ENCODE data around the gene BLVRB. TPM values are rescaled to one million over a fixed set of nuclear protein-coding genes. Genes with fewer than 3 reads are reported as not detected.
A peak's percentile ranks its signal among the peaks of the same experiment; 100 is the strongest.
"Not testable (repeated sequence)": the region's sequence is repeated elsewhere in the genome, so short reads cannot be mapped to it uniquely, and the experiment has no call there.

BLVRB gene
- total RNA-seq, 2 donors from 2014 or later = 27.1 to 55.5 TPM

GRCh38 chr19:40500678-40501530 lies 35.4 kb upstream of the BLVRB start:
- H3K4me1 Mint-ChIP-seq = peaks cover 19% of the 10 kb centered on the region
- H3K36me3 Mint-ChIP-seq (ENCODE audit: low read depth); H3K27ac Mint-ChIP-seq; H3K4me3 Mint-ChIP-seq; ATAC-seq (replicated peaks); H3K9me3 Mint-ChIP-seq: not testable (repeated sequence)
- peaks cover 27% of the 10 kb centered on the region for H3K27me3 Mint-ChIP-seq

DNA sequence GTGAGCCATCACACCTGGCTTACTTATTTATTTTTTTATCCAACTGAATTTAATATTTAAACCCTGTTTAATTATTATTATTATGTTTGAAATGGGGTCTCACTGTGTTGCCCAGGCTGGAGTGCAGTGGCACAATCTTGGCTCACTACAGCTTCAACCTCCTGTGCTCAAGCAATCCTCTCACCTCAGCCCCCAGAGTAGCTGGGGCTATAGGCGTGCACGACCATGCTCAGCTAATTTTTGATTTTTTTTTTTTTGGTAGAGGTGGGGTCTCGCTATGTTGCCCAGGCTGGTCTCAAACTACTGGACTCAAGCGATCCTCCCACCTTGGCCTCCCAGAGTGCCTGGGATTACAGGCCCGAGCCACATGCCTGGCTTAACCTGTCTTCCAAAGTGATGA lies 33.8 kb upstream of the BLVRB start:
- Mint-ChIP-seq H3K4me1 (peaks cover 15% of the 10 kb centered on the region), H3K36me3 (ENCODE audit: low read depth) (no peaks in the 10 kb centered on the region), H3K9me3 (no peaks in the 10 kb centered on the region), H3K4me3 (no peak overlapping the region), H3K27me3 (peaks cover 35% of the 10 kb centered on the region), H3K27ac (no peak overlapping the region)
- ATAC-seq (replicated peaks) = no peak

- ATAC-seq (replicated peaks) = no peak
- no peaks in the 10 kb centered on the region for H3K36me3 Mint-ChIP-seq (ENCODE audit: low read depth)
- H3K4me3 Mint-ChIP-seq = no peak overlapping the region
- H3K4me1 Mint-ChIP-seq = peaks cover 8% of the 10 kb centered on the region
- peaks cover 34% of the 10 kb centered on the region for H3K27me3 Mint-ChIP-seq
- no peaks in the 10 kb centered on the region for H3K9me3 Mint-ChIP-seq
- H3K27ac Mint-ChIP-seq = no peak overlapping the region
Measured at GRCh38 chr19:40497214-40497613, 31.7 kb upstream of the BLVRB start.

DNA sequence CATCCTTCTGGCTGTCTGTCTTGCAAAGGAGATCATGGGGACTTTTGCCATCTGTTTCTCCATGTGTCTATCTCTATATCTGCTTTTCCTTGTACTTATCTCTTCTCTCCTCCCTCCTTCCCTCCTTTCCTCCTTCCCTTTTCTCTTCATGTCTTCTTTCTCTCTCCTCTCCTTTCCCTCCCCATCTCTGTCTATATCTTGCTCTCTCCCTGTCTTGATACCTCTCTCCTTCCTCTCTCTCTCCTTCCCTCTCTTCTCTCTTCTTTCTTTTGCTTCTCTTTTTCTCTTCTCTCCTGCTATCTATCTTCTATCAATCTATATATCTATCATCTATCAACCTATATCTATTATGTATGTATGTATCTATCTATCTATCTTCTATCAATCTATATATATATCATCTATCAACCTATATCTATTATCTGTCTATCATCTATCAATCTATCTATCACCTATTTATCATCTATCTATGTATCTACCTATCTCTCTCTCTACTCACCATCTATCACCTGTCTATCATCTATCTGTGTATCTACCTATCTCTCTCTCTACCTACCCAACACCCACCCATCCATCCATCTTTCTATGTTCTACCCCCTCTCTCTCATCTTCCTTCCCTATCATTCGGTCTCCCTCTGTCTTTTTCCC lies 28.8 kb upstream of the BLVRB start:
- Mint-ChIP-seq H3K27ac (peak overlapping the region; percentile 18), H3K36me3 (ENCODE audit: low read depth) (no peaks in the 10 kb centered on the region), H3K9me3 (no peaks in the 10 kb centered on the region), H3K4me1 (peaks cover 8% of the 10 kb centered on the region), H3K4me3 (no peak overlapping the region), H3K27me3 (peaks cover 25% of the 10 kb centered on the region)
- ATAC-seq (replicated peaks) = no peak

GRCh38 chr19:40493778-40494177 lies 28.2 kb upstream of the BLVRB start:
- Mint-ChIP-seq H3K9me3 (no peaks in the 10 kb centered on the region), H3K4me1 (peaks cover 8% of the 10 kb centered on the region), H3K27ac (peak overlapping the region; percentile 18), H3K36me3 (ENCODE audit: low read depth) (no peaks in the 10 kb centered on the region), H3K4me3 (no peak overlapping the region), H3K27me3 (peaks cover 25% of the 10 kb centered on the region)
- ATAC-seq (replicated peaks) = no peak

GRCh38 chr19:40492274-40492673 lies 26.7 kb upstream of the BLVRB start:
- peaks cover 24% of the 10 kb centered on the region for H3K27me3 Mint-ChIP-seq
- no peak overlapping the region for H3K27ac Mint-ChIP-seq
- H3K4me1 Mint-ChIP-seq = peaks cover under 1% of the 10 kb centered on the region
- H3K36me3 Mint-ChIP-seq (ENCODE audit: low read depth) = no peaks in the 10 kb centered on the region
- ATAC-seq (replicated peaks) = no peak
- H3K4me3 Mint-ChIP-seq = no peak overlapping the region
- H3K9me3 Mint-ChIP-seq = no peaks in the 10 kb centered on the region

DNA sequence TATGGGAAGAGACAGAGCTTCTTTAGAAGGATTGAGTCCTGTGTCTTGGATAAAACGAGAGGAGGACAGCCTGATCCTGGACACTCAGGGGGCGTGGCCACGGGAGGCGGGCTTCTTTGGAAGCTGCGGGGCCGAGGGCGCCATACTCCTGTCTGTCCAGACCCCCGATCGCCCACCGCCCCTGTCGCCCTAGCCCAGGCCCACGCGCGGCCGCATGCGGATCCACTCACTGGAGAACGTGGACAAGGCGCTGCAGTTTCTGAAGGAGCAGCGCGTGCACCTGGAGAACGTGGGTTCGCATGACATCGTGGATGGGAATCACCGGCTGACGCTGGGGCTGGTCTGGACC lies 24.3 kb upstream of the BLVRB start:
- Mint-ChIP-seq H3K4me3 (no peak overlapping the region), H3K27ac (no peak overlapping the region), H3K36me3 (ENCODE audit: low read depth) (no peaks in the 10 kb centered on the region), H3K27me3 (peaks cover 28% of the 10 kb centered on the region), H3K4me1 (no peaks in the 10 kb centered on the region), H3K9me3 (no peaks in the 10 kb centered on the region)
- no peak for ATAC-seq (replicated peaks)

GRCh38 chr19:40486017-40486416 lies 20.5 kb upstream of the BLVRB start:
- Mint-ChIP-seq H3K4me3 (no peak overlapping the region), H3K4me1 (no peaks in the 10 kb centered on the region), H3K27me3 (peaks cover 20% of the 10 kb centered on the region), H3K27ac (no peak overlapping the region), H3K36me3 (ENCODE audit: low read depth) (no peaks in the 10 kb centered on the region), H3K9me3 (no peaks in the 10 kb centered on the region)
- ATAC-seq (replicated peaks) = no peak

GRCh38 chr19:40475878-40476644 lies 10.5 kb upstream of the BLVRB start:
- ATAC-seq (replicated peaks) = peak; percentile 93
- not testable (repeated sequence) for H3K27ac Mint-ChIP-seq; H3K36me3 Mint-ChIP-seq (ENCODE audit: low read depth); H3K27me3 Mint-ChIP-seq; H3K4me1 Mint-ChIP-seq; H3K9me3 Mint-ChIP-seq; H3K4me3 Mint-ChIP-seq

GRCh38 chr19:40474737-40475136 lies 9.2 kb upstream of the BLVRB start:
- Mint-ChIP-seq H3K27me3 (no peaks in the 10 kb centered on the region), H3K4me3 (no peak overlapping the region), H3K4me1 (no peaks in the 10 kb centered on the region), H3K9me3 (no peaks in the 10 kb centered on the region), H3K27ac (no peak overlapping the region), H3K36me3 (ENCODE audit: low read depth) (no peaks in the 10 kb centered on the region)
- no peak for ATAC-seq (replicated peaks)

GRCh38 chr19:40472516-40472915 lies 7.0 kb upstream of the BLVRB start:
- H3K4me1 Mint-ChIP-seq = no peaks in the 10 kb centered on the region
- no peaks in the 10 kb centered on the region for H3K36me3 Mint-ChIP-seq (ENCODE audit: low read depth)
- no peak overlapping the region for H3K4me3 Mint-ChIP-seq
- no peak overlapping the region for H3K27ac Mint-ChIP-seq
- H3K9me3 Mint-ChIP-seq = no peaks in the 10 kb centered on the region
- H3K27me3 Mint-ChIP-seq = no peaks in the 10 kb centered on the region
- no peak for ATAC-seq (replicated peaks)

GRCh38 chr19:40471111-40471510 lies 5.6 kb upstream of the BLVRB start:
- peaks cover 7% of the 10 kb centered on the region for H3K36me3 Mint-ChIP-seq (ENCODE audit: low read depth)
- no peaks in the 10 kb centered on the region for H3K9me3 Mint-ChIP-seq
- peaks cover 7% of the 10 kb centered on the region for H3K4me1 Mint-ChIP-seq
- no peak overlapping the region for H3K4me3 Mint-ChIP-seq
- no peak overlapping the region for H3K27ac Mint-ChIP-seq
- ATAC-seq (replicated peaks) = no peak
- peaks cover 5% of the 10 kb centered on the region for H3K27me3 Mint-ChIP-seq

GRCh38 chr19:40469011-40469410 lies 3.5 kb upstream of the BLVRB start:
- Mint-ChIP-seq H3K4me1 (peaks cover 15% of the 10 kb centered on the region), H3K27me3 (peaks cover 5% of the 10 kb centered on the region), H3K9me3 (no peaks in the 10 kb centered on the region), H3K4me3 (no peak overlapping the region), H3K27ac (no peak overlapping the region), H3K36me3 (ENCODE audit: low read depth) (peaks cover 15% of the 10 kb centered on the region)
- no peak for ATAC-seq (replicated peaks)

- no peaks in the 10 kb centered on the region for H3K9me3 Mint-ChIP-seq
- H3K27ac Mint-ChIP-seq = peak within 1 kb of the TSS; percentile 91
- H3K27me3 Mint-ChIP-seq = peaks cover 5% of the 10 kb centered on the region
- peak within 1 kb of the TSS; percentile 90 for H3K4me3 Mint-ChIP-seq
- peaks cover 15% of the 10 kb centered on the region for H3K36me3 Mint-ChIP-seq (ENCODE audit: low read depth)
- peaks cover 15% of the 10 kb centered on the region for H3K4me1 Mint-ChIP-seq
- no peak for ATAC-seq (replicated peaks)
Measured at GRCh38 chr19:40466985-40467734, 1.6 kb upstream of the BLVRB start, which contains the start of gene SPTBN4. SPTBN4 (plus strand) TSS chr19:40467001; CDS start chr19:40472622, 5,621 bp downstream.
